GM21529 (cell line): ENCODE results near the gene CD300LF.

ENCODE experiments used
- ATAC-seq: cut with Tn5 transposase; IDR thresholded peaks from one replicate; pipeline ENCODE4 v1.9.1; 2021; ENCODE audit not compliant: unreplicated experiment

The CD300LF gene

DNA sequence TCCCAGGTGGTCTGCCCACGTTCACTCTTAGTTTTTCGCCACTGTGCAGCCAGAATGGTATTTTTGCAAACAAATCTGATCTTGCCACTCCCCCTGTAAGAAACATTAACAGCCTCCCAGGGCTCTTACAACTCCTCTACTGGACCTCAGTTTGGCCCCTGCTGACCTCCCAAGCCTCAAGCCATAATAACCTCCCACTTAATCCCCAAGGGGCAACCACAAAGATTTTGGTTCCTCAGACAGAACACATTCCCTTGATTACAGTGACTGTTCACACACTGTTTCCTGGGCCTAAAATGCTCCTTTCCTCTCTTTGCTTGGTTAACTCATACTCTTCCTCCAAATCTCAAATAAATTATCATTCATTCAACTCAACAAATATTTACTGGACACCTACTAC is 67.7 kb downstream of the CD300LF start:
- no peak for ATAC-seq

DNA sequence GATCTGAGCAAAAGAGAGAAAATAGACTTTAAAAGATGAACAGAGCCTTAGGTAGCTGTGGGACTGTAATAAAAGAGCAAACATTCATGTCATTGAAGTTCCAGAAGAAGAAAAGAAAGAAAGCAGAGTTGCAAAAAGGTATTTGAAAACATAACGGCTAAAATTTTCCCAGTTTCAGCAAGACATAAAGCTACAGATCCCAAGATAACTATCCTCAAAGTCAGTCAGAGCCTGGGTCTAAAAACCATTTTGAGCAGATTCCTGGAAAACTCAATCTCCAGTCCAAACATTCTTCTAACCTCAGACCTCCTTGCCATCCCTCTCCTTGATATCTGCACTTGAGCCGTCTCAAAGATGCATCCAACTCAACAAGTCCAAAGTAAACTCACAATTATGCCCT is 68.3 kb downstream of the CD300LF start:
- ATAC-seq: no peak
